GM18909 (cell line): Measurements from ENCODE around the gene PRR20G.
"Not testable (repeated sequence)": the region's sequence is repeated elsewhere in the genome, so short reads cannot be mapped to it uniquely, and the experiment has no call there.

Experiments
- ATAC-seq: cut with Tn5 transposase; IDR thresholded peaks from one replicate; pipeline ENCODE4 v1.9.1; 2021; ENCODE audit warnings: mild to moderate bottlenecking; ENCODE audit not compliant: unreplicated experiment, poor library complexity

Gene PRR20G

DNA sequence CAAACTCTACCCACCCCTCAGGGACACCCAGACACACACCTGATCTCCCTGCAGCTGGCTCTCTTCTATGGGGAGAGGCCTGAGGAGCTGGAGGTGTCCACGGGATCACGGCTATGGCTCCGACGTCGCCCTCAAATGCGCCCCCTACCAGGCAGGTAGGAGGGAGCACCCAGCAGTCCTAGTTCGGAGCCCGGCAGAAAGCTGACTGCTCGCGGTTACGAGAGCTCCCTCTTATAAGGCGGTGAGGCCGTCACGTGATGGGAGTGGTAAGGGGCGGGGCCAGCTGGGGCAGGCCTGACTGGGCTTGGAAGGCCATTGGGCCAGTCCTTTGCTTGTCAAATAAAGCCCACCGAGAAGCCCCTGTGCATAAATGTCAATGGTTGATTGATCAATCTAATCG lies at the start of gene PRR20G:
Gene PRR20G (minus strand): TSS at position 207 of the 400 bp plus-strand sequence. CDS start 681 bp downstream, outside the sequence.
- ATAC-seq: no peak

DNA sequence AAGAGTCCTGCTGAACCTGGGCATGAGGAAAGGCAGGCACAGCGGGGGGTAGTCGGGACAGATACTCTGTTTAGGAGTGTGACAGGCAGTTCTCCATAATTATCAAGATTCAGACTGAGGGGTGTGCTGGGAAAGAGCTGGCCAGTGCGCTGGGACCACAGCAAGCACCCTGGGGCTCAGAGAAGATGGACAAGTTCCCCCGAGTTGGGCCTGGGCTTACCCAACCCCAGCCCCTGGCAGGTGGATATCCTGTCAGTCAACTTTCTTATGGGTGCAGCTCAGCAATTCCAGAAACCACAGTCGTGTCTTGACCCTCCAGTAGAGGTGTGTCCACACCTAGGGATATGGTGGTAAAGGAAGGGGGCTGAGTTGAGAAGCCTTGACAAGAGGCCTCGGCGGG lies 49.2 kb upstream of the PRR20G start:
- ATAC-seq: no peak

DNA sequence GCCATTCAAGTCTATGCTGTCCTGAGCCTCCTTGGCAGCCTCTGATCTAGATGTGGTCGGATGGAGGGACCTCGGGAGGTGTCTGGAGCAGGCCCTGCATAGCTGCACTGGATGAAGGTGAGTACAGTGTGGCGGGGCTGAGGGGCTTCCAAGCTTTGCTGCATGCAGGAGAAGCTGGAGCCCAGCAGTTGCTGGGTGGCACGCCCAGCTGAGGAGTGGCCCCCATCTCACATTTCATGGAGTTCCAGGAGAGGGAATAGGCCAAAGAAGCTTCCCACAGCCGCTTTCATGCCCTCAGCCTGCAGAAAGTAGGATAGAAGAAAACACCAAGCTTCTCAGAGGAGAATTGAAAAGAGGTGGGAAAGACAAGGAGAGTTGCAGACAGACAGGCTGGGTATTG lies 48.3 kb upstream of the PRR20G start:
- ATAC-seq: no peak

DNA sequence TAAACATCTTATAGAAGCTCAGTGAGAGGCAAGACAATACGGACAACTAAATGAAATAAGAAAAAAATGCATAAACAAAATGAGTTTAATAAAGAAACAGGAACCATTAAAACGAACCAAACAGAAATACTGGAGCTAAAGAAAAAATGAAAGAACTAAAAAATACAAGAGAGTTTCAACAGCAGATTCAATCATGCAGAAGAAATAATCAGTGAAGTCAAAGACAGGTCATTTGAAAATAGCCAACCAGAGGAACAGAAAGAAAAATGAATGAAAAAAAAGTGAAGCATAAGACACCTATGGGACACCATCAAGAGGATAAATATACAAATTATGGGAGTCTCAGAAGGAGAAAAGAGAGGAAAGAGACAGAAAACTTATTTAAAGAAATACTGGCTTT lies 42.5 kb upstream of the PRR20G start:
- ATAC-seq: no peak

DNA sequence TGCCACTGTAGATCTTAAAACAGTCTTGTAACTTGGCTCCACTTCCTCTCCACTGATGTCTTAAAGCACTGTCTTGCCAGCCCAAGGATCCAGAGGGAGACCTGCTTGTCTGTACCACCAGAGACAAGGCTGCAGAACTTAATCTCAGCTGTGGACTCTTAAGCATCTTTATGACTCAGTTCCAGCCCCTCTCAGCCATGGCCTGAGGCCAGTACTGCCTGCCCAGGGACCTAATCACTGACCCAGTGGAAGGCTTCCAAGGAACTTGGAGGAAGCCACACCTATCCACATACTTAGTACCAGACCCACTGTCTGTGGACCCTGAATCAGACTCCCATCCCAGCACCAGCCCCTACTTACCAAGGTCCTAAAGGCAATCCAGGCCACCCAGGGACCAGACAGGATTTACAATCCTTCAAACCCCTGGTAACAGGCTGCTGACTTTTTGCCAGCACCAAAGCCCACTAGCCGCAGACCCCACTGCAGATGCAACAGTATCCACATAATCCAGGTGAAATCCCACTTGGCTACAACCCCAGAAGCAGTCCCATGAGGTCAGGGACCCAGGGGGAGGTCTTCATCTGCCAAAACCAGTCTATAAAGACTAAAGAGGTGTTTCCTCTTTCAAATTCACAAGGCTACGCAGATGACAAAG lies 41.9 kb upstream of the PRR20G start:
- no peak for ATAC-seq

DNA sequence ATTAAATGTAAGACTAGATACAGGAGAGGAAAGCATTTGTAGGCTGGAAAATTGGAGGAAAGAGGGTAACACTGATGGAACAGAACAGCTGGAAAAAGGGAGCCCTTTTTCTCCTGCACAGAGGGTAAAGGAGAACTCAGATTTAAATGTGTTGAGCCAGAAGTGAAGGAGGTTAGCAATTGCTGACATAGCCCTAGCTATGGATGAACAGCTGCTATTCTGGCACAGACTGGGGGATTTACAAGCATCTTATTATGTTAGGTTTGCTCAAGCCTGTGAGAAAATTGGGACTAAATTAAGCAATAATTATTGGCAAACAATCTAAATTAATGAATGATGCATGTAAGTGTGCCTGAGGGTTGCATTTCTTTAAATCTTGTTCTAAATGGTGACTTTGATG lies 40.6 kb upstream of the PRR20G start:
- no peak for ATAC-seq

DNA sequence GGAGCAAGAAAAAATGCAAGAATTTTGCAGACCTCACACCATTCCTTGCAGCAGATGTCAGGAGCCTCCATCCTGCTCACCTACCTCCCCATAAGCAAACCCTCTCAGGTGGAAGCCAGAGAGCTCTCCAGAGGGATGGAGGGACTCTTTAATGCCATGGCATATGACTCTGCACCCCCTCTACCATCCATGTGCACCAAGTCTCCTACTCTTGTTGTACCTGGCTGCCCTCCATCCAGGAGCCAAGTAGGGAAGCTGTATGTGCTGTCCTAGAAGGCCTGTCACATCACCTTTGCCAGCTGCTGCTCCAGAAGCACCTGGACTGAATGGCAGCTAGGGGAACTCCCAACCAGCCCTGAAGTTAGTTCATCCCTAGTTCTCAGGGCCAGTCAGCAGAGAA lies 38.5 kb upstream of the PRR20G start:
- ATAC-seq: no peak

DNA sequence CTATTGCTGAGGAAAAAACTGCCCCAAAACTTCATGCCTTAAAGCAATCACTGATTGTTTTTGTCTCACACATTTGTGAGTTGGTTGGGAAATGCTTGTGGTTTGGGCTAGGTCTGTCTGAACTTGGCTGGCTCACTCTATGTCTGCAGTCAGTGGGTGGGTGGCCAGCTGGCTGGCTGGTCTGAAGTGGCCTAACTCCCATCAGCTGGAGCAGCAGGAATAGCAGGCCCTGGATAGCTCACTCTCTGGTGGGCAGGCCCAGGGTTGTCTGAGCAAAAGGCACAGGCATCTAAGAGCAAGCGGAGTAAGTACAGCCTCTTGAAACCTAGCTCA lies 37.7 kb upstream of the PRR20G start:
- ATAC-seq: no peak

DNA sequence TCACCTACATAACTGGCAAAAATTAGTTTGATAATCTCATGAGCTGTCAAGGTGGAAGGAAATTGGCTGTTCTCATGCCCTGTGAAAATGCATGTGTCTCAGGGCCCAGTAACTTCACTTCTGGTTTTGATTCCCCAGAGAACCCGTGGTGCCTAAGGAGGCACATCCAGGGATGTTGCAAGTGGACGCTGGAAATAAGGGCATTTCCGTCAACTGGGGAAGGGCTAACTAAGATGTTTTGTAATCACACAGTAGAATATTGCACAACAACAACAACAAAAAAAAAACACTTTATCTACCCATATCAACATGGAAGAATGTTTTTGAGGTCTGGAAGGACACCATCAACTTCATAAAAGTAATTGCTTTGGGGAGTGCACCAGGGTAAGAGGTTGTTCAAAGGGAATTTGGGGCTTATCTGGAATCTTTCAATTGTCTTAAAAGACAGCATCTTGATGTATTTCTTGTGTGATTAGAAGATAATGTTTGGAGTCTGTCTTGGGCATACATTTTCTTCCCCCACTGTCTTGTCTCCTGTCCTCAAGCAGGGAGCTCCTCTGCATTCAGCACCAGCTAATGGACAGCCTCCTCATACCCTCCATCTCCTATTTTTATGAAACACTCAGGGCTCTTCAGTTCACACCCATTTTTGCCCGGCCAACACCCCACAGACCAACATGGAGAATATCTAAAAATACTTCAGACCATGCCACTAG lies 37.2 kb upstream of the PRR20G start:
- ATAC-seq: no peak

DNA sequence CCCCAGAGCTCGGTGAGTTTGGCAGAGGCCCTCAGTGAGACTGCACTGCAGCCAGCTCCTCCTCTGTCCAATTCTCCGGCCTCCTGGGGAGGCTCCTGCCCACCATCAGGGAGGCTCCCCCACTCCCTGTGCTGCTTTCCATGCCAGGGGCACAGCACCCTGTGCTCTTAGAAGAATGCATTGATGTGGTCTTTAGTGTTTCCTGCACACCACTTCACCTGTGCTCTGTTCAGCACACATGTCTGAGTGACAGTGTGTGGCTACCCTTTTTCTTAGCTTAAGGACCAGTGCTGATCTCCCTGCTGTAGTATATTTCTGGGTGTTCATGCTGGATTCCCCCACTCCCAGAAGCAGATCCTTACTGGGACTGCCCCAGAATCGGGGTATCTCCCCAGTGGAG lies 36.2 kb upstream of the PRR20G start:
- no peak for ATAC-seq

DNA sequence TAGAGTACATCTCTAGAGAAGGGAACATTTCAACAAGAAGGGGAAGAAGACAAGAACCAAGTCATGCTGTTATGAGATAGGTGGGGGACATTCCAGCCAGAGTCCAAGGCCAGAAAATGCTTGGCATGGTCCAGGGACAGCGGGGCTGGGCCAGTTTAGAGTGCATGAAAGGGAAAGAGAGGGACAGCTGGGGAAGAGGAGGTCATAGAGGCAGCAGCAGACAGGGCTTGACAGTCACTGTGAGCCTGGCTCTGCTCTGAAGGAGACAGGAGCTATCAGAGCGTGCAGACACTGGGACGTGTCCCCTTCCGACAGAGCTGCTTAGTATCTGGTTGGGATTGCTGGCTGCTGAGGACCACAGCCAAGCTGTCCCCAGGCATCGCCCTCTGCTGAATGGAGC lies 35.7 kb upstream of the PRR20G start:
- no peak for ATAC-seq

DNA sequence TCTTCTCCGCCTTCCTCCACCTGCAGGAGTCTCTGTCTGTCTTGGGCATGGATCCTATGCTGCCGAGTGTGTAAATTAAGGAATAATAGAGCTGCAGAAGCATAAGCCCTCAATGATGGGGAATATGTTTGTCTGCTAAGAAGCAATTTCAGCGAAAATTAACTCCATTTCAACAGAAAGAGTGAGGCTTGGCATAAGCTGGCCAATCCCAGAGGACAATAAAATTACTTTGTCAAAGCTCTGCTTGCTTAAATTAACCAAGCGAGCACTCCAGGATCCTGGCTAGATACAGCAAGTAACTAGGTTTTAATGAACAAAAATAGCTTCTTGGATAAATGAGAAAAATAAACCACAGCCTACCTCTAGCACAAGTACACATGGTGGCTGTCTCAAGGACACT lies 33.5 kb upstream of the PRR20G start:
- no peak for ATAC-seq

DNA sequence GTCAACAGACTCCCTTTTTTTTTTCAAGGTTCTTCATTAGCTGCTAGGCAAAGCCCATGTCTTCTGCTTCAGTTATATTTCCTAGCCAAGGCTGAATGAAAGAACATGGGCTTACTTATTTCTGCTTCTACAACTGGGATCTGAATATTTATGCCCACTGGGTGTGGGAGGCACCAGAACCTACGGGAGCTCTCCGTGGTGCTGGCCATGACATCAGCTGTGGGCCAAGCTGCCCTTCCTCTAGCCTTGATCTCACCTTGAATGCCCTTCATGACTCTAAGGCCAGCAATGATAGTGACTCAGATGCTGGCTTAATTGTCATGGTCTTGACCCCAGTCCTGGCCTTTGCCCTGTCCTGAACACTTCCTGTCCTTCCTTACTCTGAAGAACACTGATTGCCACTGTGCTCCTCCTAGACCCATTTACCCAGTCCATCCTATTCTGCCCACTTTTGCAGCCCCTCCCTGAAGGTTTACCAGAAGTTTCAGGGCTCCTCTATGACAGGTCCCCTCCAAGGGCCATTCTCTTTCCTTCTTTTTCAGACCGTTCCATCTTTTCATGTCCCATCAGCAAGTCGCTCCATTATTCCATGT lies 32.8 kb upstream of the PRR20G start:
- no peak for ATAC-seq

DNA sequence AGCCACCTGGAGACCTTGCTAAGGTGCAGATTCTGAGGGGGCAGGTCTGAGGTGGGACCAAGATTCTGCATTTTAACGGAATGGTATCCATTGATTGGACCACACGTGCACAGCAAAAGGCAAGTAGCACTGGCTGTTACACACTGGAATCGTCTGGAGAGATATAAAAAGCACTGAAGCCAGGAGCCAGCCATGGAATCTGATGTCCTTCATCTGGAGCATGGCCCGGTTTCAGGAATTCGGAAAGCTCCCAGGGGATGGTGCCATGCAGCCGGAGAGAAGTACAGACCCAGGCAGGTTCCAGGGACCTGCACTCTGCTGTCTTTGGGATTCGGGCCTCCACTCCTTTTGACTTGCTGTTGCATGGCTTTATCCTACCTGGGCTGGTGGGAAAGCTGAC lies 28.8 kb upstream of the PRR20G start:
- ATAC-seq: no peak

DNA sequence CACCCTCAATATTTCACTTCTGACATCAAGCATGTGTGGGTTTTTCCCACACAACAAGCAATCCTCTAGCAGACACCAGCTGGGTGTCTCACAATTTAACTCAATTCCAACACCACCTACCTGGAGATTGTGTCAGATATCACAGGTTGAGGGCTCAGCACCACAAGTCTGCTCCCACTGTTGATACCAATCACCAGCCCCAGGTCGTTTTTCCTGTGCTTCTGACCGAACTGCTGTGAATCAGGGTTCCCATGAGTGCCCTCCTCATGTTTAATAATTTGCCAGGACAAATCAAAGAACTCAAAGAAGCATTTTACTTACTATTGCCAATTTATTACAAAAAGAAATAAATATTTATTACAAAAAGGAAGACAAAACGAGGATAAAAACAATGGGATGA lies 25.0 kb upstream of the PRR20G start:
- ATAC-seq: no peak

DNA sequence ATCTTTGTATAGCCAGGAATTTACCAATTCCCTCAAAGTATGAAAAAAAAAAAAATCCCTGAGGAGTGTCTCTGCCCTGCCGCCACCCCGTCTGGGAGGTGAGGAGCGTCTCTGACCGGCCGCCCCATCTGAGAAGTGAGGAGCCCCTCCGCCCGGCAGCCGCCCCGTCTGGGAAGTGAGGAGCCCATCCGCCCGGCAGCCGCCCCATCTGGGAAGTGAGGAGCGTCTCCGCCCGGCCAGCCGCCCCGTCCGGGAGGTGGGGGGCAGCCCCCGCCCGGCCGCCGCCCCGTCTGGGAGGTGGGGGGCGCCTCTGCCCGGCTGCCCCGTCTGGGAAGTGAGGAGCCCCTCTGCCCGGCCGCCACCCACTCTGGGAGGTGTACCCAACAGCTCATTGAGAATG lies 21.0 kb upstream of the PRR20G start:
- not testable (repeated sequence) for ATAC-seq

DNA sequence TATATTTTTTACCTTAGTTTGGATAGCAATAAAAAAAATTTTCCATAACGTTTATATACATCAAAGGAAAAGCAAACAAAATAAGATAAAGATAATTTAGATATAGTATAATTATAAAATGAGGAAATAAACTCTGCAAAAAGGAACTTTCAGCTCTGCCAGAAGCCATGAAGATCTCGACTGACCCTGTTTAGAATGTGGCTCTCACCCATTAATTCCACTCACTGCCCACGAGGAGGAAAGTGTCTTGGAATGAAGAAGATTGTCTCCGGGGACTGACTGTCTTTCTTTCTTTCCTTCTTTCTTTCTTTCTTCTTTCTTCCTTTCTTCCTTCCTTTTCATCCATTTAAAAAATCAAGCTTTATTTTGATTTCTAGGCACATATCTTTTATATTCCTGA lies 20.1 kb upstream of the PRR20G start:
- ATAC-seq: no peak

DNA sequence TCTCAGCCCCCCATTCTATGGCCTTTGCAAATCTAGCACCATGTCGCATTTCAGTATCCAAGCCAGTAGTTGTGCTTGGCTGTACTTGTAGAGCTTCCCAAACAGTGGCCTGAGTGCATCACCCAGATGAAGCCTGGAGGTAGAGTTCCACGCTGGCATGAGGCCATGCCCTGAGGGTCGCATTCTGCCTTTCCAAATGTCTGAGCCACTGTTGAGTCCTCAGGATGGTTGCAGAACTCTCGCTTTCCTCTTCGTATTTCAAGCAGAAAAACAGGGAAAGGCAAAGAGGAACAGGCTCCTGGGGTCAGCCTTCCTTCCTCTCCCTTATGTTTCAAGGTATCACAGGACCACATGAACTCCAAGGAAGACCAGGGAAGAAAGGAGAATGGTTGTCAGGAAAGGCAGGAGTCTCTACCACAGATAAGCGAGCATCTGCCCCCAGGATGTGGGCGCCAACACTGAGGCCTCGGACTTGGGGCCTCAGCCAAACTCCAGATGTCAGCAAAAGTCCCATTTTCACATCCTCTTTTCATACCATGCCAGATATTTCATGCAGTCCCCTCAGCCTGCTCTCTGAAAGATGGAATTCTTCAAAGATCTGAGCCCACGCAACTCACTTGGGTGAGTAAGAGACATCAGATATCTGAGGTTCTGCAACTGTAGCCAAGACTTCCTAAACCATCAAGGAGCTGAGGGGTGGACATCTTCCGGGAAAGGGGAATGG lies 19.4 kb upstream of the PRR20G start:
- no peak for ATAC-seq

DNA sequence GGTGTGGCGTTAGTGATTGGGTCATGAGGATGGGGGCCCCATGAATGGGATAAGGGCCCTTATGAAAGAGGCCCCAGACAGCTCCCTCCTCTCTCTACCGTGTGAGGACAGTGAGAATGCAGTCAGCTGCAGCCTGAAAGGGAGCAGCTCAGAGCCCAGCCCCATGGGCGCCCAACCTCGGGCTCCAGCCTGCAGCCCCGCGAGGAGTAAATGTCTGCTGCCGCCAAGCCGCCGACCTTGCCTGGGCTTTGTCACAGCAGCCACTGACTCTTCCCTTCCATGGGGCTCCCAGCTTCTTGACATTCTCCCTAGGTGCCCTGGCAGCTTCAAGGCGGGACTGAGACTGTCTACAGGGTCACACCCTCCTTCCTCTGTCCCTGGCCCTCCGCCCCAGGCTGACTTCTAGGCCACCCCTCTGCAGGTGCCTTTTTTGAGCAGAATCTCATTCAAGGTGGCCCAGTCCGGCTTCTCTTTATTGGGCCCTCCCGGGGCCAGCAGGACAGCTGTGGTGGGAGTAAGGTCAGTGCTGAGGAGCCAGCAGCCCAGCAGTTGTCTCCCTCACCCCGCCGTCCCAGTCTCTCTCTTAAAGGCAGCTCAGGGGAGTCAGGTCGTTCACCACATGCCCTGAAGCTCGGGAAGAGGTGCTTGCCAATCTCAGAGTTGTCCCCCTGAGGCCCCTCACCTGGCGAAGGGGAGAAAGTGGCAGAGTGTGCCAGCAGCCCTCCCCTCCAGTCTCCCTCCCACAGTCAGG lies 18.7 kb upstream of the PRR20G start:
- no peak for ATAC-seq

DNA sequence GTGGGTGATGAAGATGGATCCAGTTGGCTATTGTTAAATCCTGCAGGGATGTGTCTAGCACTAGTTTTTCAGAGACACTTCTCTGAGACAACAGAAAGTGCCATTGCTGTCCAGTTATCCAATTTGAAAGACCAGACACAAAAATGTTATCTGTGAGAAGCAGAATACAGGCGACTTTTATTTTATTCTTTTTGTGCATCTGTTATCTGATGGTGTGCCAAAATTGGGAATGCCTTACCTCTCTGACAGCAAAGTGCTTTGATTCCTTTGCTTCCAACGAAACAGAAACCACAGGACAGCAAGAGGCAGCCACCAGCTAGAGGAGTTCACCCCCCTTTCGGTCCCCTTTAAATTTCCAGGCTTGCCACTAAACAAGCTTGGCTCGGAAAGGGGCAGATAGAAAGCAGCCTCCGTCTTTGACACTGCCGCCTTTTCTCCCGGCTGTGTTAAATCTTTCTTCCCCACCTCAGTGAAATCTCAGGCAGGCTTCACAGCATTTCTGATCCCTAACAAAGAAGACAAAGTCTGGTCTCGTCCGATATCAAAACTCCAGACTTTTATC lies 17.7 kb upstream of the PRR20G start:
- ATAC-seq: no peak
